CD4-positive, CD25-positive, alpha-beta regulatory T cell (primary cell): Measurements from ENCODE around the gene CHN1. TPM values are rescaled to one million over a fixed set of nuclear protein-coding genes. Genes with fewer than 3 reads are reported as not detected.

ENCODE experiments used
- ATAC-seq, 2 donors: fragments of 150-1000 bp; cut with Tn5 transposase; one replicate each; pipeline ENCODE4 v1.10.0; 2021; ENCODE audit warnings: low read depth in 2 of 2, moderate number of reproducible peaks in 2 of 2, moderate library complexity in 1 of 2
- DNase-seq, 3 donors: peaks; one replicate each; pipeline versions ENCODE4 v3.0.0 to v3.0.0-alpha.2; 2012 to 2022; ENCODE audit warnings: mixed read lengths in 1 of 3
- H3K27ac ChIP-seq: one replicate; pipeline ENCODE4 v1.7.0; 2013; ENCODE audit warnings: mild to moderate bottlenecking, low read length; ENCODE audit not compliant: insufficient read depth, poor library complexity, severe bottlenecking
- H3K27me3 ChIP-seq: one replicate; pipeline ENCODE4 v1.7.0; 2013; ENCODE audit warnings: low read length; ENCODE audit not compliant: control insufficient read depth, insufficient read depth
- H3K36me3 ChIP-seq: one replicate; pipeline ENCODE4 v1.7.0; 2013; ENCODE audit warnings: mild to moderate bottlenecking, low read length, moderate library complexity; ENCODE audit not compliant: control insufficient read depth, insufficient read depth
- H3K4me1 ChIP-seq: 2 replicates; pipeline ENCODE4 v1.7.0; 2013; ENCODE audit warnings: mild to moderate bottlenecking, low read length; ENCODE audit not compliant: insufficient read depth, control insufficient read depth, poor library complexity, severe bottlenecking
- H3K4me3 ChIP-seq: one replicate; pipeline ENCODE4 v1.7.0; 2013; ENCODE audit warnings: low read depth, mild to moderate bottlenecking, low read length, moderate library complexity
- H3K9me3 ChIP-seq, 2 experiments: 1 replicate in 1 of 2; 2 replicates in 1 of 2; pipeline ENCODE4 v1.7.0; 2013; ENCODE audit warnings: low read length in 2 of 2, mild to moderate bottlenecking in 1 of 2, moderate library complexity in 1 of 2; ENCODE audit not compliant: control insufficient read depth in 2 of 2
- H3K27ac Mint-ChIP-seq, 3 donors: one replicate each; pipeline ENCODE4 v1.8.0; 2020 to 2022; ENCODE audit warnings: mild to moderate bottlenecking in 3 of 3, mixed read lengths in 3 of 3, moderate library complexity in 2 of 3
- H3K27me3 Mint-ChIP-seq: one replicate; pipeline ENCODE4 v1.8.0; 2022; ENCODE audit warnings: mild to moderate bottlenecking, mixed read lengths
- H3K36me3 Mint-ChIP-seq: one replicate; pipeline ENCODE4 v1.8.0; 2020; ENCODE audit warnings: mixed read lengths
- H3K4me1 Mint-ChIP-seq, 4 donors: one replicate each; pipeline ENCODE4 v1.8.0; 2020 to 2022; ENCODE audit warnings: mixed read lengths in 4 of 4, mild to moderate bottlenecking in 1 of 4
- H3K4me3 Mint-ChIP-seq, 4 donors: one replicate each; pipeline ENCODE4 v1.8.0; 2020 to 2022; ENCODE audit warnings: mild to moderate bottlenecking in 4 of 4, mixed read lengths in 4 of 4, moderate library complexity in 3 of 4
- H3K9me3 Mint-ChIP-seq, 7 donors: one replicate each; pipeline ENCODE4 v1.8.0; 2020 to 2022; ENCODE audit warnings: mixed read lengths in 7 of 7, mild to moderate bottlenecking in 3 of 7, moderate library complexity in 2 of 7
- polyA plus RNA-seq, 4 donors: library from polyadenylated mRNA; unstranded; fragments of 300-500 nt; fragmentation: Illumina TruSeq; gene quantifications; one replicate each; pipeline ENCODE4 v1.2.3, GENCODE V29; 2021
- total RNA-seq: library from RNA; stranded (reverse); gene quantifications from one replicate; pipeline ENCODE4 v1.2.3, GENCODE V29; 2022

The CHN1 gene
- total and polyA plus RNA-seq, 5 donors from 2014 or later: 6.6 to 17.9 (median 12.0) TPM

- Mint-ChIP-seq H3K4me1 (peaks cover 0 to 26% (median 6%) of the 10 kb centered on the region in 4 donors), H3K27ac (peak overlapping the region in 1 of 3 donors; percentile 23), H3K9me3 (no peaks in the 10 kb centered on the region), H3K27me3 (peaks cover 5% of the 10 kb centered on the region), H3K4me3 (no peak overlapping the region), H3K36me3 (no peaks in the 10 kb centered on the region)
- Histone ChIP-seq H3K9me3 (no peaks in the 10 kb centered on the region), H3K27me3 (no peaks in the 10 kb centered on the region), H3K4me3 (no peak overlapping the region), H3K4me1 (peaks cover 9% of the 10 kb centered on the region), H3K27ac (no peak overlapping the region), H3K36me3 (no peaks in the 10 kb centered on the region)
- ATAC-seq (no peak), DNase-seq (no peak)
Observed at GRCh38 chr2:174785481-174785880, 219.7 kb downstream of the CHN1 start.

DNA sequence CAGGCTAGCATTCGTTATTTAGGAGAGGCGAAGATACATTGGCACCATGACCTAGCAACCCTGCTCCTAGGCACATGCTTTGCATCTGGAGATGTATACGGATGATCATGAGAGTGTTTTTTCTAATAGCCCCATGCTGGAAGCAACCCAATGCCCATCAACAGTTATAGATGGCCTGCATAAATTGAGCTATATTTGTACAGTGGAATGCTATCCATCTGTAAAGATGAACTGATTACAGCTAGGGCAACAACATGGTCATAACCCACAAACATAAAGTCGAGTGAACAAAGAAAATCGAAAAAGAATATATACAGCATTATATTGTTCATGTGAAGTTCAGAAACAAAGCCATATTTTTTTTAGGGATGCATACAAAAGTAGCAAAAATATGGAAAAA lies 220.3 kb downstream of the CHN1 start:
- Histone ChIP-seq H3K9me3 (no peaks in the 10 kb centered on the region), H3K27ac (no peak overlapping the region), H3K4me1 (peaks cover 15% of the 10 kb centered on the region), H3K4me3 (no peak overlapping the region), H3K36me3 (no peaks in the 10 kb centered on the region), H3K27me3 (no peaks in the 10 kb centered on the region)
- Mint-ChIP-seq H3K9me3 (no peaks in the 10 kb centered on the region), H3K36me3 (no peaks in the 10 kb centered on the region), H3K4me3 (no peak overlapping the region), H3K27ac (peak overlapping the region in 1 of 3 donors; percentile 5), H3K4me1 (peaks cover 0 to 32% (median 9%) of the 10 kb centered on the region in 4 donors), H3K27me3 (peaks cover 5% of the 10 kb centered on the region)
- DNase-seq: no peak
- ATAC-seq: no peak

DNA sequence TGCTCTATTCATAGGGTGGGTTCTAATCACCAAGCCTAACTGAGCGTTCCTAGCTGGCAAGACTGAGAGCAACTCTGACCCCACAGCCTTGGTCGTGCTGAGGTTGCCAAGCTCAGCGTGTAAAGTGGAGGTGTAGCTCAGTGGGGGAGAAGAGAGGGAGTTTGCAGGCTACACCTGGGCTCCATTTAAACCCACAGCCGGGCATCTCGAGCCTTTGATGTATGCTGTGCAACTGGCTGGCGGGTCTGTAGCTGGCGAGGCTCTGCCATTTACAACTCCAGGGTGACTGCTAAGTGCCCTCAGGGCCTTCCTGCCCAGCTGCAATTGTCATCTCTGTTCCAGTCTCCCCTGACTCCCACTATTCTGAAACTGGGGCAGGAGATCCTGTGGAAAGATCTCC lies 220.9 kb downstream of the CHN1 start:
- Histone ChIP-seq H3K27me3 (no peaks in the 10 kb centered on the region), H3K36me3 (no peaks in the 10 kb centered on the region), H3K27ac (no peak overlapping the region), H3K4me1 (peaks cover 20% of the 10 kb centered on the region), H3K9me3 (no peaks in the 10 kb centered on the region), H3K4me3 (no peak overlapping the region)
- no peak overlapping the region for H3K4me3 Mint-ChIP-seq
- H3K36me3 Mint-ChIP-seq: no peaks in the 10 kb centered on the region
- H3K4me1 Mint-ChIP-seq: peaks cover 0 to 38% (median 11%) of the 10 kb centered on the region in 4 donors
- no peaks in the 10 kb centered on the region for H3K9me3 Mint-ChIP-seq
- ATAC-seq: no peak
- DNase-seq: no peak
- H3K27me3 Mint-ChIP-seq: peaks cover 5% of the 10 kb centered on the region
- peak overlapping the region in 1 of 3 donors; percentile 5 for H3K27ac Mint-ChIP-seq

GRCh38 chr2:174781996-174782395 lies 223.2 kb downstream of the CHN1 start:
- H3K27me3 Mint-ChIP-seq: peaks cover 5% of the 10 kb centered on the region
- no peak overlapping the region for H3K4me3 ChIP-seq
- no peaks in the 10 kb centered on the region for H3K9me3 Mint-ChIP-seq
- no peak overlapping the region for H3K27ac ChIP-seq
- peaks cover 34% of the 10 kb centered on the region for H3K4me1 ChIP-seq
- H3K36me3 ChIP-seq: no peaks in the 10 kb centered on the region
- peaks cover 9 to 41% (median 25%) of the 10 kb centered on the region in 4 donors for H3K4me1 Mint-ChIP-seq
- no peak overlapping the region for H3K4me3 Mint-ChIP-seq
- H3K27ac Mint-ChIP-seq: peak overlapping the region in 2 of 3 donors; percentile 97 to 99
- H3K9me3 ChIP-seq: no peaks in the 10 kb centered on the region
- no peaks in the 10 kb centered on the region for H3K27me3 ChIP-seq
- no peak for DNase-seq
- H3K36me3 Mint-ChIP-seq: no peaks in the 10 kb centered on the region
- no peak for ATAC-seq

- Mint-ChIP-seq H3K27ac (peak overlapping the region in 2 of 3 donors; percentile 97 to 99), H3K36me3 (no peaks in the 10 kb centered on the region), H3K4me3 (no peak overlapping the region), H3K27me3 (peaks cover 5% of the 10 kb centered on the region), H3K9me3 (no peaks in the 10 kb centered on the region), H3K4me1 (peaks cover 9 to 48% (median 26%) of the 10 kb centered on the region in 4 donors)
- Histone ChIP-seq H3K4me1 (peaks cover 35% of the 10 kb centered on the region), H3K9me3 (no peaks in the 10 kb centered on the region), H3K27ac (no peak overlapping the region), H3K36me3 (no peaks in the 10 kb centered on the region), H3K27me3 (no peaks in the 10 kb centered on the region), H3K4me3 (no peak overlapping the region)
- no peak for DNase-seq
- ATAC-seq: no peak
Observed at GRCh38 chr2:174781298-174781697, 223.9 kb downstream of the CHN1 start.

DNA sequence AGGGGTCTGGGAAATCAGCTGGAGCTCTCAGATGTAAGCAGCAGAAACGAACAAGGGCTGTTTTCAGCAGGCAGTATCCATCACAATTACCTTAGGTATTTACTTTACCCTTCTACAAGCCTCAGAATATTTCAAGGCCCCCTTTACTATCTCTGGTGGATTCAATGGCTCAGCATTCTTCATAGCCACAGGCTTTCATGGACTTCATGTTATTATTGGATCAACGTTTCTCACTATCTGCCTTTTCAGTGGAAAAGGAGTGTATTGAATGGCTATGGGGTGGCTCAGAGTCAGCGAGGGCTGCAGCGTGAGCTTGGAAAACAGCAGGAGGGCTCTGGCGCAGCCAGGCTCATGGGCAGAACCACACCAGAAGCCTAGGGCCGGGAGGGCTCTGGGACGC lies 224.3 kb downstream of the CHN1 start:
- no peak for ATAC-seq
- H3K9me3 Mint-ChIP-seq: no peaks in the 10 kb centered on the region
- no peaks in the 10 kb centered on the region for H3K36me3 Mint-ChIP-seq
- Histone ChIP-seq H3K4me3 (no peak overlapping the region), H3K4me1 (peaks cover 38% of the 10 kb centered on the region), H3K9me3 (no peaks in the 10 kb centered on the region), H3K36me3 (no peaks in the 10 kb centered on the region), H3K27ac (no peak overlapping the region), H3K27me3 (no peaks in the 10 kb centered on the region)
- peak overlapping the region in 2 of 3 donors; percentile 97 to 99 for H3K27ac Mint-ChIP-seq
- no peak for DNase-seq
- peaks cover 5% of the 10 kb centered on the region for H3K27me3 Mint-ChIP-seq
- H3K4me3 Mint-ChIP-seq: no peak overlapping the region
- peaks cover 9 to 53% (median 27%) of the 10 kb centered on the region in 4 donors for H3K4me1 Mint-ChIP-seq

GRCh38 chr2:174780191-174780840 lies 224.9 kb downstream of the CHN1 start:
- H3K4me3 ChIP-seq: no peak overlapping the region
- Mint-ChIP-seq H3K9me3 (no peaks in the 10 kb centered on the region), H3K27ac (peak overlapping the region in 2 of 3 donors; percentile 97 to 99), H3K27me3 (no peaks in the 10 kb centered on the region), H3K36me3 (no peaks in the 10 kb centered on the region), H3K4me1 (peaks cover 9 to 58% (median 27%) of the 10 kb centered on the region in 4 donors), H3K4me3 (peak overlapping the region in 1 of 4 donors; percentile 24)
- H3K27me3 ChIP-seq: no peaks in the 10 kb centered on the region
- no peaks in the 10 kb centered on the region for H3K36me3 ChIP-seq
- H3K27ac ChIP-seq: no peak overlapping the region
- no peak for DNase-seq
- ATAC-seq: no peak
- H3K4me1 ChIP-seq: peaks cover 42% of the 10 kb centered on the region
- H3K9me3 ChIP-seq: no peaks in the 10 kb centered on the region

DNA sequence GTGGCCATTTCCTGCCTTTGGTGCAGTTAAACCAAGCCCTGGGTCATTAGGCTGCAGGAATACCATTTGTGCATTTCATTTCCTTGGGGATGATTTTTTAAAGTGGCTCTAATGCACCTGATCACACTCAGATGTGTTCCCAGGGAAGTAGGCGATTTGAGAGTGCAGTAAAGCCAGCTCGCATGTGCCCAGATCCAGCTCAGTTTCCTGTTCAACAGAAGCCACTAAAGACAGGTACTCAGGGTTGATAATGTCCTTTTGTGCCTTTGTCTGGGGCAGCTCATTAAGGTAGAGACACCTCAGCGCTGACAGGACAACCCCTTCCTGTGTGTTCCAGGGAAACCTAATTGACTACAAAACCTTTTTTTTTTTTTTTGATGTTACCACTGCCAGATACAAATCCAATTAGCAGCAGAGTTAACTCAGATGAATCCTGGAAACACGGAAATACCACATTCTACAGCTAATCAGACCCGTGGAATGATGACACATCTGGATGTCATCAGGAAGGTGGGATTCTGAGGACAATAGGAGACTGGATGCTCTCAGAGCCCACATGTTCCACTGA lies 225.7 kb downstream of the CHN1 start:
- Histone ChIP-seq H3K4me3 (no peak overlapping the region), H3K4me1 (peaks cover 42% of the 10 kb centered on the region), H3K9me3 (no peaks in the 10 kb centered on the region), H3K27me3 (no peaks in the 10 kb centered on the region), H3K27ac (peak overlapping the region; percentile 26), H3K36me3 (no peaks in the 10 kb centered on the region)
- DNase-seq (no peak), ATAC-seq (no peak)
- no peaks in the 10 kb centered on the region for H3K27me3 Mint-ChIP-seq
- H3K9me3 Mint-ChIP-seq: no peaks in the 10 kb centered on the region
- H3K36me3 Mint-ChIP-seq: no peaks in the 10 kb centered on the region
- H3K4me1 Mint-ChIP-seq: peaks cover 9 to 59% (median 29%) of the 10 kb centered on the region in 4 donors
- peak overlapping the region in 2 of 4 donors; percentile 48 to 78 for H3K4me3 Mint-ChIP-seq
- H3K27ac Mint-ChIP-seq: peak overlapping the region in 2 of 3 donors; percentile 97 to 99
